ENCODE data around the gene PDE11A. TPM values are rescaled to one million over a fixed set of nuclear protein-coding genes. Genes with fewer than 3 reads are reported as not detected.

PDE11A gene
- total and polyA plus RNA-seq, 4 experiments from 2014 or later: not detected

GRCh38 chr2:177740700-177741099, 331.9 kb downstream of the PDE11A start:
- H3K27me3 ChIP-seq (ENCODE audit: insufficient read depth, low read length): no peaks in the 10 kb centered on the region
- H3K4me3 ChIP-seq (ENCODE audit: low read length in 2 of 2): no peak overlapping the region
- H3K27me3 Mint-ChIP-seq: peaks cover 5 to 16% of the 10 kb centered on the region in 2 donors
- no peaks in the 10 kb centered on the region for H3K9me3 Mint-ChIP-seq
- no peaks in the 10 kb centered on the region for H3K36me3 ChIP-seq (ENCODE audit: insufficient read depth, low read length)
- ChIA-PET POLR2A (ENCODE audit: partially characterized antibody) (no interaction called here), CTCF (ENCODE audit: partially characterized antibody) (interaction anchor here (1.4 kb wide), 1 partner anchor 16 kb away, joined by 3 read pairs; no protein-coding TSS in a partner anchor)
- no peak for DNase-seq
- no peaks in the 10 kb centered on the region for H3K4me1 Mint-ChIP-seq
- H3K27ac ChIP-seq (ENCODE audit: low read depth, low read length): no peak overlapping the region
- no peaks in the 10 kb centered on the region for H3K9me3 ChIP-seq (ENCODE audit: control insufficient read depth in 1 of 2, low read length in 2 of 2)
- intact Hi-C loops (cut with micrococcal nuclease): no loop called here
- no peak overlapping the region for H3K4me3 Mint-ChIP-seq
- H3K36me3 Mint-ChIP-seq: no peaks in the 10 kb centered on the region
- H3K4me1 ChIP-seq (ENCODE audit: insufficient read depth, low read length): no peaks in the 10 kb centered on the region
- H3K27ac Mint-ChIP-seq: no peak overlapping the region

DNA sequence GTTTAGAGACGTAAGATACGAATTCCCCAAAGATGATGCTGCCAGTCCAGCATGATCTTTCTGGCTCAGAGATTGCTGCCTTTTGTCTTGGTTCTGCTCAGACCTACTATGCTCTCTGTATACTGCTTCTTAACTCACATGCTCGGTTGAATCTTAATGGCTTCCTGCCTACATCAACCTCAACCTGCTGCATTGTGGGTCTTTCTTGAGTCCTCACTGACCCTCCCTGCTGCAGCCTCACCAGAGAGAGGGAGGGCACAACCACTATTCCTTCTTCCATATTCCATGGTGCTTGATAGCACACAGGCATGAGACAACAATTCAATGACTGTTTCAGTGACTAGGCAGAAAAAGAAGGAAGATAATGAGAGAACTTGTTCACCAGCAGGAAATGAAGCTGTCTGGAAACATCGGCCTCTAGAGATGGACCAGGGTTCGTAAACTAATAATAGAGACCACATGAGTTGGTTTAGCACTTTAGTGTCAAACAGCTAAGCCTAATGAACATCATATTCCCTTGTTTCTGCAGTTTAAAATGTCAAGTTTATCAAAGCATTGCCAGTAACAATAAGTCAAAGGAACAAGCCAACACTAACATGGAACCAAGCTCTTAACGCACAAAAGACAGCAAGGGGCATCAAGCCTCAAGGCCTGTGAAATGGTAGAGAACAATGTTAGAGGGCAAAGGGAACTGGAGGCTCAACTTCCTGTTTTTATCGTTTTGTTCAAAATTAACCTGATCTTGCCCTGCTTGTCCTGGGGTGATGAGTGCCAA, 333.9 kb downstream of the PDE11A start:
- DNase-seq: no peak
- Histone ChIP-seq H3K27me3 (ENCODE audit: insufficient read depth, low read length) (no peaks in the 10 kb centered on the region), H3K36me3 (ENCODE audit: insufficient read depth, low read length) (no peaks in the 10 kb centered on the region), H3K4me1 (ENCODE audit: insufficient read depth, low read length) (no peaks in the 10 kb centered on the region), H3K4me3 (ENCODE audit: low read length in 2 of 2) (no peak overlapping the region), H3K9me3 (ENCODE audit: control insufficient read depth in 1 of 2, low read length in 2 of 2) (no peaks in the 10 kb centered on the region), H3K27ac (ENCODE audit: low read depth, low read length) (no peak overlapping the region)
- H3K4me1 Mint-ChIP-seq: no peaks in the 10 kb centered on the region
- peaks cover 14 to 26% of the 10 kb centered on the region in 2 donors for H3K27me3 Mint-ChIP-seq
- intact Hi-C loops (cut with micrococcal nuclease): no loop called here
- ChIA-PET POLR2A (ENCODE audit: partially characterized antibody) (no interaction called here), CTCF (ENCODE audit: partially characterized antibody) (interaction anchor here (1.0 to 1.2 kb wide), 2 partner anchors 11 to 24 kb away, joined by 3 read pairs; no protein-coding TSS in a partner anchor)
- no peaks in the 10 kb centered on the region for H3K36me3 Mint-ChIP-seq
- H3K27ac Mint-ChIP-seq: no peak overlapping the region
- H3K9me3 Mint-ChIP-seq: no peaks in the 10 kb centered on the region
- H3K4me3 Mint-ChIP-seq: no peak overlapping the region

DNA sequence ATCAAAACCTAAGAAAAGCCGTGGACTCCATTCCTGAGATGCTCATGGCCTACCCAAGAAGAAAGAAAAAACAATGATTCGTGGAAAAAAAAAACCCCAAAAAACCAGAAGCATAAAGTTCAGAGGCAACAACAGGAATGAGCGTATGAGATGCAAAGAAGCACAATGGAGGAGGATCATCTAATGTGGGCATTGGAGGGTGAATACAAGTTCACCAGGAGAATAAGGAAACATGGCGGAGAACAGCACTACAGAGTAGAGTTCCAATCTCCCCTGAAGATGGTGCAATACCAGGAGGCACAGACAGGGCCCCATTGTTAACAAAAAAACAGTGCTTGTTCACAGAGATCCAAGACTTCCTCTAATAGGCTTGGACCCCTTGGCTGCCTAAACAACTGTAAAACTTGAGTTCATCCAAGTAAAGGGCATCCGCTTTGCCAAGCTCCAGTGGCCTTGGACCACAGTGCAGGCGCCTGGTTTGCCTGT, 337.2 kb downstream of the PDE11A start:
- ChIA-PET POLR2A (ENCODE audit: partially characterized antibody) (no interaction called here), CTCF (ENCODE audit: partially characterized antibody) (no interaction called here)
- DNase-seq: no peak
- H3K9me3 Mint-ChIP-seq: no peaks in the 10 kb centered on the region
- Histone ChIP-seq H3K36me3 (ENCODE audit: insufficient read depth, low read length) (no peaks in the 10 kb centered on the region), H3K4me3 (ENCODE audit: low read length in 2 of 2) (no peak overlapping the region), H3K4me1 (ENCODE audit: insufficient read depth, low read length) (no peaks in the 10 kb centered on the region), H3K9me3 (ENCODE audit: control insufficient read depth in 1 of 2, low read length in 2 of 2) (no peaks in the 10 kb centered on the region), H3K27ac (ENCODE audit: low read depth, low read length) (no peak overlapping the region), H3K27me3 (ENCODE audit: insufficient read depth, low read length) (no peaks in the 10 kb centered on the region)
- peak overlapping the region in 1 of 7 donors; percentile 19 for H3K27ac Mint-ChIP-seq
- H3K4me1 Mint-ChIP-seq: no peaks in the 10 kb centered on the region
- H3K27me3 Mint-ChIP-seq: peaks cover 19 to 33% of the 10 kb centered on the region in 2 donors
- no peak overlapping the region for H3K4me3 Mint-ChIP-seq
- no peaks in the 10 kb centered on the region for H3K36me3 Mint-ChIP-seq
- intact Hi-C loops (cut with micrococcal nuclease): no loop called here

GRCh38 chr2:177733322-177733855, 339.2 kb downstream of the PDE11A start:
- Histone ChIP-seq H3K36me3 (ENCODE audit: insufficient read depth, low read length) (no peaks in the 10 kb centered on the region), H3K27me3 (ENCODE audit: insufficient read depth, low read length) (no peaks in the 10 kb centered on the region), H3K4me1 (ENCODE audit: insufficient read depth, low read length) (no peaks in the 10 kb centered on the region), H3K9me3 (ENCODE audit: control insufficient read depth in 1 of 2, low read length in 2 of 2) (no peaks in the 10 kb centered on the region), H3K4me3 (ENCODE audit: low read length in 2 of 2) (no peak overlapping the region), H3K27ac (ENCODE audit: low read depth, low read length) (no peak overlapping the region)
- ChIA-PET POLR2A (ENCODE audit: partially characterized antibody) (no interaction called here), CTCF (ENCODE audit: partially characterized antibody) (no interaction called here)
- DNase-seq: no peak
- H3K36me3 Mint-ChIP-seq: no peaks in the 10 kb centered on the region
- no peaks in the 10 kb centered on the region for H3K9me3 Mint-ChIP-seq
- no peak overlapping the region for H3K27ac Mint-ChIP-seq
- peaks cover 19 to 33% of the 10 kb centered on the region in 2 donors for H3K27me3 Mint-ChIP-seq
- intact Hi-C loops (cut with micrococcal nuclease): no loop called here
- H3K4me3 Mint-ChIP-seq: no peak overlapping the region
- H3K4me1 Mint-ChIP-seq: no peaks in the 10 kb centered on the region

- Mint-ChIP-seq H3K9me3 (no peaks in the 10 kb centered on the region), H3K27me3 (peaks cover 29 to 40% of the 10 kb centered on the region in 2 donors), H3K4me3 (no peak overlapping the region), H3K36me3 (no peaks in the 10 kb centered on the region), H3K27ac (no peak overlapping the region), H3K4me1 (no peaks in the 10 kb centered on the region)
- Histone ChIP-seq H3K36me3 (ENCODE audit: insufficient read depth, low read length) (no peaks in the 10 kb centered on the region), H3K4me1 (ENCODE audit: insufficient read depth, low read length) (no peaks in the 10 kb centered on the region), H3K27me3 (ENCODE audit: insufficient read depth, low read length) (no peaks in the 10 kb centered on the region), H3K27ac (ENCODE audit: low read depth, low read length) (no peak overlapping the region), H3K4me3 (ENCODE audit: low read length in 2 of 2) (no peak overlapping the region), H3K9me3 (ENCODE audit: control insufficient read depth in 1 of 2, low read length in 2 of 2) (no peaks in the 10 kb centered on the region)
- no peak for DNase-seq
- ChIA-PET POLR2A (ENCODE audit: partially characterized antibody) (no interaction called here), CTCF (ENCODE audit: partially characterized antibody) (no interaction called here)
- intact Hi-C loops (cut with micrococcal nuclease): no loop called here
Measured at GRCh38 chr2:177731384-177731783, 341.2 kb downstream of the PDE11A start.

GRCh38 chr2:177730792-177731191, 341.8 kb downstream of the PDE11A start:
- H3K4me3 Mint-ChIP-seq: no peak overlapping the region
- H3K36me3 Mint-ChIP-seq: no peaks in the 10 kb centered on the region
- DNase-seq: no peak
- H3K36me3 ChIP-seq (ENCODE audit: insufficient read depth, low read length): no peaks in the 10 kb centered on the region
- no peaks in the 10 kb centered on the region for H3K4me1 ChIP-seq (ENCODE audit: insufficient read depth, low read length)
- ChIA-PET POLR2A (ENCODE audit: partially characterized antibody) (no interaction called here), CTCF (ENCODE audit: partially characterized antibody) (no interaction called here)
- H3K4me3 ChIP-seq (ENCODE audit: low read length in 2 of 2): no peak overlapping the region
- intact Hi-C loops (cut with micrococcal nuclease): no loop called here
- no peaks in the 10 kb centered on the region for H3K9me3 ChIP-seq (ENCODE audit: control insufficient read depth in 1 of 2, low read length in 2 of 2)
- peaks cover 30 to 42% of the 10 kb centered on the region in 2 donors for H3K27me3 Mint-ChIP-seq
- no peaks in the 10 kb centered on the region for H3K4me1 Mint-ChIP-seq
- H3K27me3 ChIP-seq (ENCODE audit: insufficient read depth, low read length): no peaks in the 10 kb centered on the region
- H3K27ac ChIP-seq (ENCODE audit: low read depth, low read length): no peak overlapping the region
- H3K9me3 Mint-ChIP-seq: no peaks in the 10 kb centered on the region
- H3K27ac Mint-ChIP-seq: no peak overlapping the region

DNA sequence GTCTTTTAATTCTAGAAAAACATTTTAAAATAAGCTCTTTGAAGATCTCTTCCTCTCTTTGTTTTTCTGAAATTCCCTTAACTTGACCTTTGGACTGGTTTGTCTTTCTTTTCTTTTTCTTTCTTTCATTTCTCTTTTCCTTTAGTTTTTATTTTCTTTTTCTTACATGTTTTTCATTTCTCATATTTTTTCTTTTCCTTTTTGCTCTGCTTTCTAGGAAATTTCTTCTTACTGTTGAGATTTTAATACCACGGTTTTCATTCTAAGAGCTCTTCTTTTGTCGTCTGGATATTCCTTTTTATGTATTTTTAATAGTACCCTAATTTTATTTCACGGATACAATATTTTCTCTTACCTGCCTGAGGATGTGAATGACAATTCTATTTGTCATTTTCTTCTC, 342.2 kb downstream of the PDE11A start:
- intact Hi-C loops (cut with micrococcal nuclease): no loop called here
- no peaks in the 10 kb centered on the region for H3K27me3 ChIP-seq (ENCODE audit: insufficient read depth, low read length)
- DNase-seq: no peak
- Mint-ChIP-seq H3K4me3 (no peak overlapping the region), H3K4me1 (no peaks in the 10 kb centered on the region), H3K27ac (no peak overlapping the region), H3K9me3 (no peaks in the 10 kb centered on the region), H3K36me3 (no peaks in the 10 kb centered on the region), H3K27me3 (peaks cover 30 to 43% of the 10 kb centered on the region in 2 donors)
- no peak overlapping the region for H3K27ac ChIP-seq (ENCODE audit: low read depth, low read length)
- ChIA-PET POLR2A (ENCODE audit: partially characterized antibody) (no interaction called here), CTCF (ENCODE audit: partially characterized antibody) (interaction anchor here (3.0 kb wide), 1 partner anchor 396 kb away, joined by 8 read pairs; no protein-coding TSS in a partner anchor)
- no peak overlapping the region for H3K4me3 ChIP-seq (ENCODE audit: low read length in 2 of 2)
- H3K4me1 ChIP-seq (ENCODE audit: insufficient read depth, low read length): no peaks in the 10 kb centered on the region
- no peaks in the 10 kb centered on the region for H3K9me3 ChIP-seq (ENCODE audit: control insufficient read depth in 1 of 2, low read length in 2 of 2)
- H3K36me3 ChIP-seq (ENCODE audit: insufficient read depth, low read length): no peaks in the 10 kb centered on the region
